ENCODE measurements around the gene HOXA5. TPM values are rescaled to one million over a fixed set of nuclear protein-coding genes. Genes with fewer than 3 reads are reported as not detected.

The HOXA5 gene
- total RNA-seq, 1 donor from 2014 or later, result 16.0 TPM

DNA sequence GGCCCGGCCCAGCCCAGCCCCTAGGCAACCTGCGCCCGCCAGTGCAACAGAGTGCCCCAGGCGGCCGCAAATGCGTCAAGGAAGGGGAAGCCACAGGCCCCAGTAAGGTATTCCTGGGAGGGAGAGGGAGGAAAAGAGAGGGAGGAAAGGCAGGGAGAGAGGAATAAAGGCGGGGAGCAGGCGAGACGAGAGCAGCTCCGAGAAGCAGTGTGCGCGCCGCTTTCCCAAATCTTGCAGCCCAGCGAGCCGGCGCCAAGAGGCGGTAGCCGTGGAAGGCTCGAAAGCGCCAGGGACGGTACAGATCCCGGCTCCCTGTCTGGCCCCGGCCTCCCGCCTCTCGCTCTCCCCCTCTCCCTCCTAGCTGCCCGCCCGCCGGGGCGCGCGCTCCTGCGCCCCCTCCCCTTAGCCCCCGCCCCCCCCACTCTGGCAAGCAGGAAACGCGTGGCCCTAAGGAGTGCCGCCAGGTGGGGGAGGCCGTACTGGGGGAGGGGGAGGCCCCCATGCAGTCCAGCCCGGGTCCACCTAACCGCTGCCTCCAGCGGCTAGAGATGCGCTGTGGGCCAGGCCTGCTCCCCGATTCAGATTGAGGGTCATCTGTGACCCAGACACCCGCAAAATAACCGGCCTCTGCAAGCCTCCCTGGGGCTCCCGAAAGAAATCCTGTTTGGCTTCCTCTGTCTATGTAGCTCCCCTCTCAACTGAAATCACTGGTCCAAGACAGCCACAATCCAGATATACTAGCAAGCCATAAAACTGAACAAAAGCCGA is 26.4 kb upstream of the HOXA5 start:
- ATAC-seq (no peak), DNase-seq (peak; percentile 62)
- Histone ChIP-seq H3K36me3 (no peaks in the 10 kb centered on the region), H3K27ac (no peak overlapping the region), H3K9me3 (no peaks in the 10 kb centered on the region), H3K4me1 (peaks cover 39% of the 10 kb centered on the region), H3K27me3 (peaks cover 100% of the 10 kb centered on the region), H3K4me3 (no peak overlapping the region)
- intact Hi-C loops (cut with DNase I), result loop anchor here (10.0 kb wide), 2 partner anchors 1275 to 1305 kb away; no protein-coding TSS in a partner anchor
- TF ChIP-seq, protein P1, sequence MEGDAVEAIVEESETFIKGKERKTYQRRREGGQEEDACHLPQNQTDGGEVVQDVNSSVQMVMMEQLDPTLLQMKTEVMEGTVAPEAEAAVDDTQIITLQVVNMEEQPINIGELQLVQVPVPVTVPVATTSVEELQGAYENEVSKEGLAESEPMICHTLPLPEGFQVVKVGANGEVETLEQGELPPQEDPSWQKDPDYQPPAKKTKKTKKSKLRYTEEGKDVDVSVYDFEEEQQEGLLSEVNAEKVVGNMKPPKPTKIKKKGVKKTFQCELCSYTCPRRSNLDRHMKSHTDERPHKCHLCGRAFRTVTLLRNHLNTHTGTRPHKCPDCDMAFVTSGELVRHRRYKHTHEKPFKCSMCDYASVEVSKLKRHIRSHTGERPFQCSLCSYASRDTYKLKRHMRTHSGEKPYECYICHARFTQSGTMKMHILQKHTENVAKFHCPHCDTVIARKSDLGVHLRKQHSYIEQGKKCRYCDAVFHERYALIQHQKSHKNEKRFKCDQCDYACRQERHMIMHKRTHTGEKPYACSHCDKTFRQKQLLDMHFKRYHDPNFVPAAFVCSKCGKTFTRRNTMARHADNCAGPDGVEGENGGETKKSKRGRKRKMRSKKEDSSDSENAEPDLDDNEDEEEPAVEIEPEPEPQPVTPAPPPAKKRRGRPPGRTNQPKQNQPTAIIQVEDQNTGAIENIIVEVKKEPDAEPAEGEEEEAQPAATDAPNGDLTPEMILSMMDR (IDR thresholded peaks at IDR 0.05), result no peak

DNA sequence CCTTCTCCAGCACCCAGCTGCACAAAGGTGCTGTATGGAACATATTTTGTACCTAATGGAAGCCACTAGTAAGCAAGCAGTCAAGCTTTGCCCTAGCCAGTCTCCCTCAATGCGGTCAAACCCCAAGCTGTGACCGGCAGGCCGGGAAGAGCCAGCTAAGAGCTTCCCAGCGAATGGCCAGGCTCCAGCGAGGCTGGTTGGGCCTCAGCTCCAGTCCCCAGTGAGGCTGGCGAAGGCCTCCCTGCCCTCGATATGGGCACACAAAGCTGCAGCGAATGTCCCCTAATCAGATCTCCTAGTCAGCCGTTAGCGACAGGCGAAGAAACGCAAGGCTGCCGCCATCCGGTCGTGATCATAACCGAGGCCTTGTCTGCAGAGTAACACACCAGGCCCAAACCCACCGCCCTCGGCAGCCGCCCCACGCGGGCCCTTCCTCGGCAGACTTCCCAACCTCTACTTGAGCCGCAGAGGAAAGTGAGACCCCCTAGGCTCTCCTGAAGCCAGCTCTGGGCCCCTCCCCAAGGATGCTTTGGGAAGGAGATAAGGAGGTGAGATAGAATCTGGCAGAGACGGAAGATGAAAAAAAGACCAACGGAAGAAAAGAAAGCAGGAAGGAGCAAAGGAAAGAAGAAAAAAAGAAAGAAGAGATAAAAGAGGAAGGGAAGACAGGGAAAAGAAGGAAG is 24.9 kb upstream of the HOXA5 start:
- no peak overlapping the region for H3K4me3 ChIP-seq
- intact Hi-C loops (cut with DNase I), result loop anchor here (10.0 kb wide), 2 partner anchors 1274 to 1304 kb away; no protein-coding TSS in a partner anchor
- TF ChIP-seq, protein P1 (IDR thresholded peaks at IDR 0.05), result no peak
- H3K27ac ChIP-seq, result no peak overlapping the region
- H3K9me3 ChIP-seq, result no peaks in the 10 kb centered on the region
- no peaks in the 10 kb centered on the region for H3K36me3 ChIP-seq
- peaks cover 34% of the 10 kb centered on the region for H3K4me1 ChIP-seq
- peaks cover 100% of the 10 kb centered on the region for H3K27me3 ChIP-seq
- ATAC-seq (no peak), DNase-seq (peak; percentile 48)

DNA sequence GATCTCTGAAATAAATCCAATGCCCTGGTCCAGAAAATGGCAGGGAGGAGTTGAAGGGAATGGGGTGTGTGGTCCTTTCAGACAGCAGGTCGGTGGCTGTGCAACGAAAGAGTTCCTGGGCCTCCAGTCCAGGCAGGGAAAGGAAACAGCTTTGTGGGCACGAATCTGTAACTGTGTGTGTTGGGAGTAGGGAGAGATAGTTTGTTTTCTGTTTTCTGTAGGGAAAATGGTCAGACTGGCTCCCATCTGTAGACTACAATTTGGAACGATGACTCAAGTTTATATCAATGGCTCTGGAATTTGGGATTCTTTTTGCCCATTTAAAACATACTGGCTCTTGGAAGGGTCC is 24.4 kb upstream of the HOXA5 start:
- intact Hi-C loops (cut with DNase I), result loop anchor here (10.0 kb wide), 2 partner anchors 1273 to 1303 kb away; no protein-coding TSS in a partner anchor
- Histone ChIP-seq H3K36me3 (no peaks in the 10 kb centered on the region), H3K4me3 (no peak overlapping the region), H3K9me3 (no peaks in the 10 kb centered on the region), H3K27me3 (peaks cover 100% of the 10 kb centered on the region), H3K4me1 (peaks cover 29% of the 10 kb centered on the region), H3K27ac (no peak overlapping the region)
- TF ChIP-seq, protein P1 (IDR thresholded peaks at IDR 0.05), result no peak
- no peak for DNase-seq
- ATAC-seq, result no peak

DNA sequence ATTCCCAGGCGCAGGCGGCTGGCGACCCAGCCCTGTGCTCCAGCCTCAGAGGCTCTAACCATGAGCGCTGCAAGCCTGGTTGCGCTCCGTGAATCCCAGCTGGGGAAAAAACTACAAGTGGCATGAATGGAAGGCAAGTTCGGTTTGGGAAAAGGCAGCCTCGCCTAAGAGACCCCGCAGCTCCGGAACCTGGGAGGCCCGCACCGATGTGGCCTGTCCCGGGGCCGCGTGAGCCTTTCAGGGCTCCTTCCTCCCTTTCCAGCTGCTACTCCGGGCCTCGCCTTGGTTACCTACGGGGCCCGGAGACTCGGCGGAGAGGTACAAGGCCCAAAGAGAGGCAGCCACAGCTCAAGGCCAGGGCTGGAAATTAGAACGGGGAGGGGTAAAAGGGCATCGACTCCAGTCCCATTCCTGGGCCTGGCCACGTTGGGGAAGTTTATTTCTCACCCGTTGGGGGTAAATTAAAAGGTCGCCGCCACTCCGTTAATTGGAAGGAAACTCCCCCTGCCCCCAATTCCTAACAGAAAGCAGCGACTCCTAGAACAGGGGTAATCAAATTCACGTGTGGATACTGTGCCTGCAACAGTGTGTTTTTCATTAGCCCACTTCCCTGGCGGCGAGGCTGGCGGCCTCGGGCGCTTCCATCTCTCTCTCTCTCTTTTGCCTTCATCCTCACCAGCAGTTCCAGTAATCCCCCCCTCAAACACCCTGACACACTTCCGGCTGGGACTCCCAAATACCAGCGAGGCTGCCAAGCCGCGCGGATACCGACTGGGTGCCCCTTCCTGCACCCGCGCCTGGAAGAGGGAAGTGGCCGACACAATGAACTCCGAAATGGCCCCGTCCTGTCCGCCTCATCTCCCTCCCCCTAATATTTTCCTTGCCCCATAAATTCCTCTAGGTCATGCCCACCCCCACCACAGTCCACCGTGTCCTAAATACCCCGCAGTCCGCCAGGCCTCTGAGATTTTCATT is 23.3 kb upstream of the HOXA5 start:
- no peaks in the 10 kb centered on the region for H3K9me3 ChIP-seq
- intact Hi-C loops (cut with DNase I), result loop anchor here (10.0 kb wide), 2 partner anchors 1272 to 1302 kb away; no protein-coding TSS in a partner anchor
- TF ChIP-seq, protein P1 (IDR thresholded peaks at IDR 0.05), result no peak
- peak; percentile 53 for DNase-seq
- H3K4me3 ChIP-seq, result no peak overlapping the region
- peaks cover 24% of the 10 kb centered on the region for H3K4me1 ChIP-seq
- no peak overlapping the region for H3K27ac ChIP-seq
- H3K27me3 ChIP-seq, result peaks cover 99% of the 10 kb centered on the region
- ATAC-seq, result no peak
- no peaks in the 10 kb centered on the region for H3K36me3 ChIP-seq

DNA sequence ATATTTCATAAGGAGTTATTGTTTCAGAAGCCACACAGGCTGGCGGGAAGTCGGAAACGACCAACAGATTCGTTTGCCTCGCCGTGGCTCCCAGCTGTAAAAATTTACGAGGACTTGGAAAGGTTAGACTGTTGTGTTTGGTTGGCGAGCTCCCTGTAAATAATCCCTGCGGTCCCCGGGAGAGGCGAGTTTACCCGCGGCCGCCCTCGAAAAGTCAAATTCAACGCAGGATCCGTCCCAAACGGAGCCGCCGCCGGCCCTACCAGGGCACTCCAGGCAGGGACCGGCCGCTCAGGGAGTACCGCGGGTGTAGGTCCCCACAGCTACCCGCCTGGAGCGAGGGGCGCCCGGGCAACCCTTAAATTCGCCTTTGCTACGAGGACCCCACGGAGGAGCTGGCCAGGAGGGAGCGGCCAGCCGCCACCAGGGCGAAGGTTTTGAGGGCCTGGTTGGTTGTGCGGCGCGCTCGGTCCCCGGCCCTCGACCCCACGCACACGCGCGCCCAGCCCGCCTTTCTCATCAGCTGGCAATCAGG is 22.6 kb upstream of the HOXA5 start:
- Histone ChIP-seq H3K9me3 (no peaks in the 10 kb centered on the region), H3K4me1 (peaks cover 27% of the 10 kb centered on the region), H3K4me3 (peak overlapping the region; percentile 39), H3K36me3 (no peaks in the 10 kb centered on the region), H3K27ac (no peak overlapping the region), H3K27me3 (peaks cover 97% of the 10 kb centered on the region)
- no peak for ATAC-seq
- peak; percentile 63 for DNase-seq
- intact Hi-C loops (cut with DNase I), result loop anchor here (10.0 kb wide), 2 partner anchors 1271 to 1301 kb away; no protein-coding TSS in a partner anchor
- TF ChIP-seq, protein P1 (IDR thresholded peaks at IDR 0.05), result no peak
